GM18861 (cell line): ENCODE data around the gene ARL6IP5.

Experiments
- ATAC-seq: cut with Tn5 transposase; IDR thresholded peaks from one replicate; pipeline ENCODE4 v1.9.1; 2021; ENCODE audit not compliant: unreplicated experiment

The ARL6IP5 gene

GRCh38 chr3:69116162-69116561 lies 31.4 kb downstream of the ARL6IP5 start:
- no peak for ATAC-seq

GRCh38 chr3:69116897-69117296 lies 32.2 kb downstream of the ARL6IP5 start:
- ATAC-seq: no peak

GRCh38 chr3:69118555-69118954 lies 33.8 kb downstream of the ARL6IP5 start:
- no peak for ATAC-seq

- no peak for ATAC-seq
These were observed 34.4 kb downstream of the ARL6IP5 start for GRCh38 chr3:69119138-69119537.

- ATAC-seq: no peak
These were observed 34.9 kb downstream of the ARL6IP5 start for GRCh38 chr3:69119681-69120080.

GRCh38 chr3:69120879-69121464 lies 36.2 kb downstream of the ARL6IP5 start:
- peak; percentile 69 for ATAC-seq

GRCh38 chr3:69121513-69121912 lies 36.8 kb downstream of the ARL6IP5 start:
- ATAC-seq: no peak

GRCh38 chr3:69121950-69122349 lies 37.2 kb downstream of the ARL6IP5 start:
- no peak for ATAC-seq

- ATAC-seq: no peak
These were observed 37.7 kb downstream of the ARL6IP5 start, which contains the start of gene LMOD3 for GRCh38 chr3:69122403-69122802. Gene LMOD3 (minus strand): TSS chr3:69122595. CDS start chr3:69122386, 209 bp downstream.

GRCh38 chr3:69126216-69126615 lies 41.5 kb downstream of the ARL6IP5 start:
- ATAC-seq: no peak

GRCh38 chr3:69126999-69127398 lies 42.3 kb downstream of the ARL6IP5 start:
- no peak for ATAC-seq

- ATAC-seq: no peak
These were observed 43.8 kb downstream of the ARL6IP5 start for GRCh38 chr3:69128509-69128908.

- ATAC-seq: no peak
These were observed 44.8 kb downstream of the ARL6IP5 start for GRCh38 chr3:69129531-69129930.

GRCh38 chr3:69130689-69131088 lies 46.0 kb downstream of the ARL6IP5 start:
- ATAC-seq: peak; percentile 60

- no peak for ATAC-seq
These were observed 52.3 kb downstream of the ARL6IP5 start for GRCh38 chr3:69137005-69137404.

- ATAC-seq: no peak
These were observed 52.7 kb downstream of the ARL6IP5 start for GRCh38 chr3:69137412-69137811.

- no peak for ATAC-seq
These were observed 56.6 kb downstream of the ARL6IP5 start for GRCh38 chr3:69141313-69141712.

GRCh38 chr3:69142090-69142489 lies 57.4 kb downstream of the ARL6IP5 start:
- ATAC-seq: no peak

- ATAC-seq: no peak
These were observed 58.2 kb downstream of the ARL6IP5 start for GRCh38 chr3:69142797-69143454.

- no peak for ATAC-seq
These were observed 58.9 kb downstream of the ARL6IP5 start for GRCh38 chr3:69143612-69144011.

GRCh38 chr3:69144631-69145245 lies 60.0 kb downstream of the ARL6IP5 start:
- ATAC-seq: no peak

- no peak for ATAC-seq
These were observed 61.0 kb downstream of the ARL6IP5 start for GRCh38 chr3:69145688-69146087.
